Sigmoid colon (tissue), 7 donors: ENCODE data around the gene NATD1. TPM values are rescaled to one million over a fixed set of nuclear protein-coding genes. Genes with fewer than 3 reads are reported as not detected.

Source experiments
- DNase-seq: peaks from one replicate; pipeline ENCODE4 v3.0.0-alpha.2; 2019
- H3K27ac ChIP-seq, 4 donors: fragments of 200-600 bp; sonication (generic); one replicate each; pipeline ENCODE4 v1.5.1; 2016 to 2019; ENCODE audit warnings: mild to moderate bottlenecking in 1 of 4
- H3K27me3 ChIP-seq, 3 donors: fragments of 200-600 bp; sonication (generic); one replicate each; pipeline ENCODE4 v1.5.1; 2019; ENCODE audit warnings: mild to moderate bottlenecking in 1 of 3
- H3K36me3 ChIP-seq, 4 donors: fragments of 200-600 bp; sonication (generic); one replicate each; pipeline ENCODE4 v1.5.1; 2016 to 2019
- H3K4me1 ChIP-seq, 4 donors: fragments of 200-600 bp; sonication (generic); one replicate each; pipeline ENCODE4 v1.5.1; 2017 to 2019
- H3K4me3 ChIP-seq, 4 donors: fragments of 200-600 bp; sonication (generic); one replicate each; pipeline ENCODE4 v1.5.1; 2017 to 2019; ENCODE audit warnings: mild to moderate bottlenecking in 2 of 4, moderate library complexity in 1 of 4
- H3K9me3 ChIP-seq, 4 donors: fragments of 200-600 bp in 3 of 4; sonication (generic) in 3 of 4; one replicate each; pipeline versions ENCODE4 v1.5.1 to v1.6.1; 2013 to 2019
- EP300 ChIP-seq, 4 donors: sonication (generic); formaldehyde crosslinking; IDR thresholded peaks; one replicate each; pipeline ENCODE4 v1.6.1; 2017; ENCODE audit warnings: antibody characterized with exemption in 4 of 4
- POLR2A ChIP-seq, 2 donors: fragments of 450-650 bp; IDR thresholded peaks; one replicate each; pipeline ENCODE4 v1.6.1; 2016; ENCODE audit warnings: antibody characterized with exemption in 2 of 2, mild to moderate bottlenecking in 2 of 2, moderate library complexity in 2 of 2
- POLR2AphosphoS5 ChIP-seq, 4 donors: sonication (generic); formaldehyde crosslinking; IDR thresholded peaks; one replicate each; pipeline ENCODE4 v1.6.1; 2017; ENCODE audit warnings: antibody characterized with exemption in 4 of 4
- WGBS, 2 donors: extraction: QIAGEN DNeasy Blood & Tissue Kit; methylation state at CpG; one replicate each; pipeline ENCODE4 v1.1.7; 2013; 5-methylcytosine and 5-hydroxymethylcytosine counted together
- intact Hi-C: fragments of 100-400 bp; cut with DNase I; formaldehyde crosslinking; loops from one replicate; pipeline ENCODE4 v1.15.1; 2023
- polyA plus RNA-seq, 3 donors: library from polyadenylated mRNA; stranded (reverse); fragments of 200-250 nt; gene quantifications; one replicate each; pipeline ENCODE4 v1.2.3, GENCODE V29; 2013
- total RNA-seq, 4 donors: library from RNA; depleted of rRNA; stranded (reverse); fragments of >200 nt; gene quantifications; one replicate each; pipeline ENCODE4 v1.1.0, GENCODE V29; 2016
- TF ChIP-seq, protein P1 (sequence below), 4 experiments: fragments of 450-650 bp in 3 of 4; fragments of 200-600 bp in 1 of 4; IDR thresholded peaks; one replicate each; pipeline ENCODE4 v1.5.1; 2016 to 2019; ENCODE audit warnings: antibody characterized with exemption in 4 of 4, mild to moderate bottlenecking in 3 of 4, moderate library complexity in 2 of 4
- donor health status: healthy with polysubstance abuse.
- donor health status: Bipolar disorder and iron deficiency.
- donor health status: healthy.

Gene NATD1
- 10 to 100 TPM in 2 of 4 donors, 1 to 10 TPM in 2; 6.8 to 13.8 (median 9.9) TPM for total RNA-seq
- polyA plus RNA-seq, result 1 to 10 TPM; 2.5 to 4.5 (median 3.6) TPM

- Histone ChIP-seq H3K4me1 (peaks cover 0 to 45% (median 35%) of the 10 kb centered on the region in 4 donors), H3K27ac (peak within 1 kb of the TSS; percentile 74 to 81 (median 76)), H3K27me3 (no peaks in the 10 kb centered on the region), H3K36me3 (no peaks in the 10 kb centered on the region), H3K9me3 (no peaks in the 10 kb centered on the region), H3K4me3 (peak within 1 kb of the TSS; percentile 61 to 85 (median 80))
- 1% methylated on average over 117 of the region's 117 CpGs for WGBS, 2 donors
- no peak for TF ChIP-seq POLR2A (IDR thresholded peaks at IDR 0.05)
- peak in 3 of 4 donors; percentile 34 to 81 (median 48) for TF ChIP-seq POLR2AphosphoS5 (IDR thresholded peaks at IDR 0.05)
- peak in 1 of 4 donors; percentile 16 for TF ChIP-seq EP300 (IDR thresholded peaks at IDR 0.05)
- peak; percentile 95 for DNase-seq
- intact Hi-C loops, result loop anchor here (1.0 kb wide), 1 partner anchor 38 kb away; no protein-coding TSS in a partner anchor
Measured at GRCh38 chr17:21252796-21253645, at the start of gene NATD1. NATD1 (minus strand) TSS chr17:21253410; CDS start chr17:21253264, 146 bp downstream.

DNA sequence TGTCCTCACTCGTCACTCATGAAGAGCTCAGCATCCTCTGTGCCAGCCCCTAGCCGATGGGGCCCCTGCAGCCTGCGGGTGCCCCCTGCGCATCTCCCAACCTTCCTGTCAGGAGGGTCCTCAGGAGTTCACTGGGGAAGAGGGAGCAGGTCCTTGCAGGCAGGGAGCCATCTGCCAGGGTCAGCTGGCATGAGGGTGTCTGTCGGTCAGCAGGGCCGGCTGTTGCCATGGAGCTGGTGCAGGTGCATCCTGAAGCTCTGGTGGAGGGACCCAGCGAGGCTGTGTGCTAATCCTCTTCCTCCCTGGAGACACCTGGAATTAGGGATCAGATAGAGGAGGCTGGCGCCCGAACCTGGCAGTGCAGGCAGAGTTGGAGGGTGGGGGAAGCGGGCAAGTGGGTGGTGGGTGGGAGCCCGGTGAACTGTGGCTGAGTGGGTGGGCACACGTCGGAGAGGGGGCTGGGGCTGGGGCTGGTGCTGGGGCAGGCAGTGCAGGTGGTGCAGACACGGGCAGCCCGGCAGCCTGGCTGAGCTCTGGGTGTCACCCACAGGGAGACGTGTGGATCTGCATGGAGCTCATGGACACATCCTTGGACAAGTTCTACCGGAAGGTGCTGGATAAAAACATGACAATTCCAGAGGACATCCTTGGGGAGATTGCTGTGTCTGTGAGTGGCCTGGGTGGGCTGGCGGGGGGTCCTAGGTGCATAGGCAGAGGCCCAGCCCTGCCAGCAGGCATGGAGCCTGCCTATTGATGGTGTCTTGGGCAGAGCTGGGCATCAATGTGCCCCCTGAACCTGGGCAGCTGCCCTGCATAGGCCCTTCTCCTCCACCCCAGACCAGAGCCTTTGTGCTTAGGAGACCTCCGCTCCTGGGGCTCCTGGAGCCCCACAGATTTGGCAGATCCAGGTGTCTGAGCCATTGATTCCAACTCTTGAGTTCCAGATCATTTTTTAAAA is 48.7 kb upstream of the NATD1 start:
- Histone ChIP-seq H3K4me1 (peaks cover 0 to 12% (median 5%) of the 10 kb centered on the region in 4 donors), H3K27me3 (no peaks in the 10 kb centered on the region), H3K36me3 (peaks cover 15 to 80% (median 34%) of the 10 kb centered on the region in 4 donors), H3K27ac (no peak overlapping the region), H3K4me3 (no peak overlapping the region), H3K9me3 (no peaks in the 10 kb centered on the region)
- TF ChIP-seq POLR2A (IDR thresholded peaks at IDR 0.05) (no peak), EP300 (IDR thresholded peaks at IDR 0.05) (no peak), POLR2AphosphoS5 (IDR thresholded peaks at IDR 0.05) (no peak)
- TF ChIP-seq, protein P1, sequence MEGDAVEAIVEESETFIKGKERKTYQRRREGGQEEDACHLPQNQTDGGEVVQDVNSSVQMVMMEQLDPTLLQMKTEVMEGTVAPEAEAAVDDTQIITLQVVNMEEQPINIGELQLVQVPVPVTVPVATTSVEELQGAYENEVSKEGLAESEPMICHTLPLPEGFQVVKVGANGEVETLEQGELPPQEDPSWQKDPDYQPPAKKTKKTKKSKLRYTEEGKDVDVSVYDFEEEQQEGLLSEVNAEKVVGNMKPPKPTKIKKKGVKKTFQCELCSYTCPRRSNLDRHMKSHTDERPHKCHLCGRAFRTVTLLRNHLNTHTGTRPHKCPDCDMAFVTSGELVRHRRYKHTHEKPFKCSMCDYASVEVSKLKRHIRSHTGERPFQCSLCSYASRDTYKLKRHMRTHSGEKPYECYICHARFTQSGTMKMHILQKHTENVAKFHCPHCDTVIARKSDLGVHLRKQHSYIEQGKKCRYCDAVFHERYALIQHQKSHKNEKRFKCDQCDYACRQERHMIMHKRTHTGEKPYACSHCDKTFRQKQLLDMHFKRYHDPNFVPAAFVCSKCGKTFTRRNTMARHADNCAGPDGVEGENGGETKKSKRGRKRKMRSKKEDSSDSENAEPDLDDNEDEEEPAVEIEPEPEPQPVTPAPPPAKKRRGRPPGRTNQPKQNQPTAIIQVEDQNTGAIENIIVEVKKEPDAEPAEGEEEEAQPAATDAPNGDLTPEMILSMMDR (IDR thresholded peaks at IDR 0.05), result no peak
- 74 to 78% methylated on average over 19 of the region's 19 CpGs for WGBS, 2 donors
- DNase-seq, result no peak
- intact Hi-C loops, result no loop called here

- no peaks in the 10 kb centered on the region for H3K9me3 ChIP-seq
- no peak overlapping the region for H3K4me3 ChIP-seq
- no peak for TF ChIP-seq POLR2AphosphoS5 (IDR thresholded peaks at IDR 0.05)
- TF ChIP-seq EP300 (IDR thresholded peaks at IDR 0.05), result no peak
- TF ChIP-seq, protein P1 (IDR thresholded peaks at IDR 0.05), result no peak
- TF ChIP-seq POLR2A (IDR thresholded peaks at IDR 0.05), result no peak
- WGBS, 2 donors, result 76 to 80% methylated on average over 31 of the region's 31 CpGs
- peaks cover 0 to 21% (median 12%) of the 10 kb centered on the region in 4 donors for H3K4me1 ChIP-seq
- H3K27me3 ChIP-seq, result no peaks in the 10 kb centered on the region
- peaks cover 15 to 72% (median 34%) of the 10 kb centered on the region in 4 donors for H3K36me3 ChIP-seq
- peak; percentile 63 for DNase-seq
- intact Hi-C loops, result no loop called here
- H3K27ac ChIP-seq, result no peak overlapping the region
Measured at GRCh38 chr17:21300601-21301571, 47.7 kb upstream of the NATD1 start.

DNA sequence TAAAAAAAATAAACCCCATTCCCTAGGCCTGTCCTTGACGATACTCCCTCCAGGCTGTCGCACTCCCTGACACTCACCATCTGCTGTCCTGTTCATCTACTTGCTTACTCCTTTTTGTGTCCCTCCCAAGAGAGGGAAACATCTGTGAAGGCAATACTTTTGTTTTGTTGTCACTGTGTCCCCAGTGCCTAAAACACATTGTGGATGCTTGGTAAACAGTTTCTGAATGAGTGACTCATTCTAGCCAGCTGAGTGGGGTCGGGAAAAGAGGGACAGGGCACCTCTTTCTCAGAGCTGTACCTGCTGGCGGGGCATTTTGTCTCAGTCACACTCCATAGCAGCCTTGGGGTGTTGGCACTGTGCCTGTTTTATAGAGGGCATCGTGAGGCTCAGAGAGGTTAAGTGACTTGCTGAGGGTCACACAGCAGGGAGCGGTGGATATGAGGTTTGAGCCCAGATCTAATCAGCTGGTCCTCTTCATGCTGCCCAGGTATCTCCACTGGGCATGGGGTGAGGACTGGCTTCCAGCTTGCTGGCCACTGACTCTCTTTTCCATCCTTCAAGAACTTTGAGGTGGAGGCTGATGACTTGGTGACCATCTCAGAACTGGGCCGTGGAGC is 46.9 kb upstream of the NATD1 start:
- Histone ChIP-seq H3K27me3 (no peaks in the 10 kb centered on the region), H3K9me3 (no peaks in the 10 kb centered on the region), H3K4me1 (peaks cover 0 to 29% (median 19%) of the 10 kb centered on the region in 4 donors), H3K4me3 (no peak overlapping the region), H3K27ac (no peak overlapping the region), H3K36me3 (peaks cover 15 to 66% (median 34%) of the 10 kb centered on the region in 4 donors)
- intact Hi-C loops, result no loop called here
- 61 to 65% methylated on average over 7 of the region's 7 CpGs for WGBS, 2 donors
- DNase-seq, result no peak
- TF ChIP-seq POLR2AphosphoS5 (IDR thresholded peaks at IDR 0.05) (no peak), EP300 (IDR thresholded peaks at IDR 0.05) (no peak), POLR2A (IDR thresholded peaks at IDR 0.05) (no peak)
- TF ChIP-seq, protein P1 (IDR thresholded peaks at IDR 0.05), result no peak
